Nephron (organoid): ENCODE measurements around the gene AFDN.

Experiments
- H3K27ac Mint-ChIP-seq, 3 experiments: 2 replicates each; pipeline ENCODE4 v1.8.0; 2020; ENCODE audit warnings: mixed read lengths in 3 of 3, mild to moderate bottlenecking in 2 of 3, moderate library complexity in 1 of 3
- H3K27me3 Mint-ChIP-seq: 2 replicates; pipeline ENCODE4 v1.8.0; 2021; ENCODE audit warnings: low read depth, mild to moderate bottlenecking, moderate library complexity, mixed read lengths
- H3K36me3 Mint-ChIP-seq: 2 replicates; pipeline ENCODE4 v1.8.0; 2020; ENCODE audit warnings: low read depth, mixed read lengths
- H3K4me1 Mint-ChIP-seq: 2 replicates; pipeline ENCODE4 v1.8.0; 2020; ENCODE audit warnings: mixed read lengths
- H3K4me3 Mint-ChIP-seq, 3 experiments: 2 replicates each; pipeline ENCODE4 v1.8.0; 2020; ENCODE audit warnings: mild to moderate bottlenecking in 3 of 3, mixed read lengths in 3 of 3, moderate library complexity in 2 of 3
- H3K9me3 Mint-ChIP-seq: 2 replicates; pipeline ENCODE4 v1.8.0; 2020; ENCODE audit warnings: mixed read lengths
- TF ChIP-seq, protein P1 (sequence below), 3 experiments: fragments of 200-600 bp; sonication (generic); IDR thresholded peaks; one replicate each; pipeline ENCODE4 v1.5.0; 2021; ENCODE audit warnings: antibody characterized with exemption in 3 of 3; ENCODE audit not compliant: unreplicated experiment in 3 of 3

The AFDN gene

DNA sequence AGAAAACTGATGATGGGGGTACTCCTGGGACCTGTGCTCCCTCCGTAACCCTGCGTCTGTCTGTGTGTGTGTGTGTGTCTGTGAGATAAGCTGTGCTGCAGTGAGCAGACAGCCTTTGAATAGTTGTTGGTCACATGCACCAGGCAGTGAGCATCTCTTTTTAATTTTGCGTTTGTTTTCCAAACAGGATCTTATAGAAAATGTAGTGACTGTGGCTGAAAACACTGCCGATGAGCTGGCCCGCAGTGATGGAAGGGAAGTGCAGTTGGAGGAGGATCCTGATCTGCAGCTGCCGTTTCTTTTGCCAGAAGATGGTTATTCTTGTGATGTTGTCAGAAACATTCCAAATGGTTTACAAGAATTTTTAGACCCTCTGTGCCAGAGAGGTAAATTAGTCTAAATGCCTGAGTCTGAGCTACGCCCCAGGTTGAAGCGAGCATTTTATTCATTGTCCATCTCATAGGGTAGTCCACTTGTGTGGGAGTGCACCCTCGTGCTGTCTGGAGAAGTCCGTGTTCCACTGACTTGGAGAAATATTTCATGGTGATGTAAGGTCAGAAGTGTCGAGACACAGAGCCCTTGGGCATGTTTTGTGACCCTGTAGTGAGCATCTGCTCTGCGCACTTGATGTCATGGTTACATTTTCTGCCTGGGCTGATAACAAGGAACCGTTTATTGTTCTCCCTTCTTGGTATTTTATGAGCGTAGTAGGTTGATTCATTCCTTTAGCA lies 92.0 kb downstream of the AFDN start:
- Mint-ChIP-seq H3K4me1 (no peaks in the 10 kb centered on the region), H3K27ac (no peak overlapping the region), H3K4me3 (no peak overlapping the region), H3K36me3 (peaks cover 62% of the 10 kb centered on the region), H3K9me3 (no peaks in the 10 kb centered on the region), H3K27me3 (no peaks in the 10 kb centered on the region)
- TF ChIP-seq, protein P1, sequence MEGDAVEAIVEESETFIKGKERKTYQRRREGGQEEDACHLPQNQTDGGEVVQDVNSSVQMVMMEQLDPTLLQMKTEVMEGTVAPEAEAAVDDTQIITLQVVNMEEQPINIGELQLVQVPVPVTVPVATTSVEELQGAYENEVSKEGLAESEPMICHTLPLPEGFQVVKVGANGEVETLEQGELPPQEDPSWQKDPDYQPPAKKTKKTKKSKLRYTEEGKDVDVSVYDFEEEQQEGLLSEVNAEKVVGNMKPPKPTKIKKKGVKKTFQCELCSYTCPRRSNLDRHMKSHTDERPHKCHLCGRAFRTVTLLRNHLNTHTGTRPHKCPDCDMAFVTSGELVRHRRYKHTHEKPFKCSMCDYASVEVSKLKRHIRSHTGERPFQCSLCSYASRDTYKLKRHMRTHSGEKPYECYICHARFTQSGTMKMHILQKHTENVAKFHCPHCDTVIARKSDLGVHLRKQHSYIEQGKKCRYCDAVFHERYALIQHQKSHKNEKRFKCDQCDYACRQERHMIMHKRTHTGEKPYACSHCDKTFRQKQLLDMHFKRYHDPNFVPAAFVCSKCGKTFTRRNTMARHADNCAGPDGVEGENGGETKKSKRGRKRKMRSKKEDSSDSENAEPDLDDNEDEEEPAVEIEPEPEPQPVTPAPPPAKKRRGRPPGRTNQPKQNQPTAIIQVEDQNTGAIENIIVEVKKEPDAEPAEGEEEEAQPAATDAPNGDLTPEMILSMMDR (IDR thresholded peaks at IDR 0.05; ENCODE audit: unreplicated experiment in 3 of 3): no peak

DNA sequence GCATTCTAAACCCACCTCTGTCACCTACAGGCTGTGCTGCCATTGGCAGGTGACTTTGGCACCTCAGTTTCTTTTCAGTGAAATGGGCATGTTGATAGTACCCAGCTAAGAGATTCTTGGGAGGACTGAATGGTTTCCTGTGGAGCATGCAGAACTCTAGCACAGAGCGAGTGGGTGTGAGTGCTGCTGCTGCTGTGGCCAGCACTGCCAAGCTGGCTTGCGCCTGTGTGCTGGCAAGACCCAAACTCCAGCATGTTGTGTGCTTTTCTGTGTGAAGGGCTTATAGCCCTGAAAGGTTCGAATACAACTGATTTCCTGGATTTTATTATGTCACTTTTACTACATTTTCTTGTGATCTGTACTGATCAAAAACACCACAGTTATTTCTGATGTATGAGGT lies 92.6 kb downstream of the AFDN start:
- Mint-ChIP-seq H3K4me1 (no peaks in the 10 kb centered on the region), H3K27ac (no peak overlapping the region), H3K36me3 (peaks cover 63% of the 10 kb centered on the region), H3K4me3 (no peak overlapping the region), H3K9me3 (no peaks in the 10 kb centered on the region), H3K27me3 (no peaks in the 10 kb centered on the region)
- TF ChIP-seq, protein P1 (IDR thresholded peaks at IDR 0.05; ENCODE audit: unreplicated experiment in 3 of 3): no peak

DNA sequence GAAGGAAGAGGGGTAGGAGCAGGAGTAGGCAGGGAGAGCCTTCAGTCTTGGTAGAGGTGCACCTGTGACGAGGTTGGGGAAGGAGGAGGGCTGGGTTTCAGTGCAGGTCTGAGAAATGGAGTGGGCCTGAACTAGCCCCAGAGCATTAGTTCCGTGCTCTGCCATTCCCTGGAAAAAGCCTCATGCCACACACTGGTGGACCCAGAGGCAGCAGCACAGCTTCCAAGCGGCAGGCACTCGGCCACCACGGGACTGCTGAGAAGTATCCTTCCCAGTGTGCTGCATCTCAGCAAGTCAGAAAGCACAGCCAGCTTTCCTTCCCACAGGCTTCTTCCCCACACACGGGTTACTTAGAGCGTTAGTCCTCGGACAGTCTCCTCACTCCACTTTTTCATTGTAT lies 93.5 kb downstream of the AFDN start:
- H3K27me3 Mint-ChIP-seq: no peaks in the 10 kb centered on the region
- H3K27ac Mint-ChIP-seq: no peak overlapping the region
- no peak overlapping the region for H3K4me3 Mint-ChIP-seq
- peaks cover 68% of the 10 kb centered on the region for H3K36me3 Mint-ChIP-seq
- TF ChIP-seq, protein P1 (IDR thresholded peaks at IDR 0.05; ENCODE audit: unreplicated experiment in 3 of 3): no peak
- H3K9me3 Mint-ChIP-seq: no peaks in the 10 kb centered on the region
- no peaks in the 10 kb centered on the region for H3K4me1 Mint-ChIP-seq

DNA sequence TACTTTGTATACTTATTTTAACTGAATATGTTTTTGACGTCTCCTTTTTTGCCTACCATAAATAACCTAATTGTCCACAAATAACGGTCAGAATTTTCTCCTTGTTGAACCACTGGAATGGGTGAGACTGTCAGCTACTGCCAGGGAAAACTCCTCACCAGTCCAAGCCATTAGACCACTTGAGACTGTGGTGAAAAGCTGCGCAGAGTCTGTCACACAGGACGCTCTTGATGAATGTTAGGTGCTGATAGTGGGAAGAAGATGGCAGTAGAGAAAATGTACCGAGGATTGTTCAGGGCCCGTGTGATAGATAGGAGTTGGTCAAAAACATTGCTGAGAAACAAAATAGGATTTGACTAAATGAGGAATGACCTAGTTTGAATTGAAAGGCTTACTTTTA lies 95.1 kb downstream of the AFDN start:
- Mint-ChIP-seq H3K4me1 (no peaks in the 10 kb centered on the region), H3K27me3 (no peaks in the 10 kb centered on the region), H3K27ac (no peak overlapping the region), H3K36me3 (peaks cover 79% of the 10 kb centered on the region), H3K4me3 (no peak overlapping the region), H3K9me3 (no peaks in the 10 kb centered on the region)
- TF ChIP-seq, protein P1 (IDR thresholded peaks at IDR 0.05; ENCODE audit: unreplicated experiment in 3 of 3): no peak

DNA sequence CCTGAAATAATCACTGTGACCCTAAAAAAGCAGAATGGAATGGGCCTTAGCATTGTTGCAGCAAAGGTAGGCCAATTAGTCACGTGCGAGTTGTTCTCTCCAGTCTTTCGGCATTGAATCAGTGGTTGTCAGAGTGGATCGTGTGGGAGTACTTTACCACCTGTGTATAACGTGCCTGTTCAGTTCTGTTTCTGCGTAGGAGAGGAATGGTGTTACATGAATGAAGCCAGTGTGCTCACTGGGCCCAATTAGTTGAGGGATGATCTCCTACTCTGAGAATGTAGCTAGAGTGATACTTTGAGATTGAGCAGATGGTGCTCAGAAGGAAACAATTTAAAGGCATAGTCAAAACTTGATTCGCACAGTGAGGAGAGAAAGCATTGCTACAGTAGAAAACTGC lies 98.3 kb downstream of the AFDN start:
- Mint-ChIP-seq H3K4me3 (no peak overlapping the region), H3K36me3 (peaks cover 71% of the 10 kb centered on the region), H3K9me3 (no peaks in the 10 kb centered on the region), H3K27me3 (no peaks in the 10 kb centered on the region), H3K27ac (peak overlapping the region in 1 of 3 experiments; percentile 54), H3K4me1 (no peaks in the 10 kb centered on the region)
- TF ChIP-seq, protein P1 (IDR thresholded peaks at IDR 0.05; ENCODE audit: unreplicated experiment in 3 of 3): no peak

DNA sequence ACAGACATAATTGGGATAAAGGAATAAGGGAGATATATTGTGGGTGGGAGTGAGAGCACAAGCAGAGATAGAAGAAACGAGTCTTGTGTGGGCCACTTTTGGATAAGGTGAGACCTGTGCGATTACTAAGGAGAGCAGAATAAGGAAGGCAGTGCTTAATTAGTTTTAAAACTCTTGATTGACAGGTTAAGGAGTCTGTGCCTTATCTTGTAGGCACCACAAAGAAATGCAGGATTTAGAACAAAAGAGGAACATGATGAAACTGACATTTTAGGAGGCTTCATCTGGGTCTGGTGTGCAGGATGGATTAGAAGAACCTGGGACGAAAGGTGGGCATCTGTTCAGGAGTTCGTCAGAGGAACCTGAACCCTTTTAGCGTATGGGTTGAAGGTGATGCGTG lies 100.5 kb downstream of the AFDN start:
- Mint-ChIP-seq H3K4me1 (peaks cover 4% of the 10 kb centered on the region), H3K27me3 (no peaks in the 10 kb centered on the region), H3K36me3 (peaks cover 71% of the 10 kb centered on the region), H3K27ac (no peak overlapping the region), H3K4me3 (no peak overlapping the region), H3K9me3 (no peaks in the 10 kb centered on the region)
- TF ChIP-seq, protein P1 (IDR thresholded peaks at IDR 0.05; ENCODE audit: unreplicated experiment in 3 of 3): no peak
